ENCODE data around the gene FOXF1. TPM values are rescaled to one million over a fixed set of nuclear protein-coding genes. Genes with fewer than 3 reads are reported as not detected.

FOXF1 gene
- total RNA-seq, 1 donor from 2014 or later: not detected

DNA sequence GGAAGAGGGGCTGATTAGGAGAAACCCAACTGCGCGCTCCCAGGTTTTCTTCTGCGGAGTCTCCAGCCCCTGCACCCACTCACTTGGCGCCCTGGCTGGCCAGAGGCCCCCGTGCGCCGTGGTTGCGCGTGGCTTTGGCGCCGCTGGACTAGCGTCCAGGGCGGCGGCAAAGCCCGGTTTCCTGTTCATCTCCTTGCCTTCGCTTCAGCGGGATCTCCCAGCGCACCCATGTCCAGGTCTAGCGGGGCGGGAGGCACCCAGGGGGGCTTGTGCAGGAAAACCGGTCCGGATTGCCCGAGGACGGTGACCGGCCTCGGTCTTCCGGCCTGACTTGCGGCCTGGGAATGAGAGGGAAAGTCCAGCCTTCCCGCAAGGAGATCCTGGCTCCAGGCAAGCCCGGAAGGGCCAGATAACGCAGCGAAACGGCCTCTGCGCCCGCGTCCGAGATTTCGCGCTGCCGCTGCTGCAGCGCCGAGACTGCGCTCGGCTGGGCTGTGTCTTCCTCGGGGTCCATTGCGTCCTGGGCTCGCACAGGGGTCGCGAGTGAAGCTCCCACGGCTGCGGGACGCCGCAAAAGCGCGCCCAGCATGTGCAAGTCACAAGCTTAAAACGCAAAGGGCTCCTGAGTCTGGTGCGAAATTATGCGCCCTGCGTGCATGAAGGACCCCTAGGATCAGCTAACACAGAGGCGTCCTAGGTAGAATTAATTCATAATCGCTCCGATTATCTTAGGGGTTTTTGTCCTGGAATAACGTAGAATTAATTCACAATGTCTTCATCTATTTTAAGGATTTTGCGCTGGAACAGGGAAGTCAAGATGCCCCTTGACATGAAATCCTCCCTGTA is 5.7 kb downstream of the FOXF1 start:
- intact Hi-C loops (cut with micrococcal nuclease): no loop called here

DNA sequence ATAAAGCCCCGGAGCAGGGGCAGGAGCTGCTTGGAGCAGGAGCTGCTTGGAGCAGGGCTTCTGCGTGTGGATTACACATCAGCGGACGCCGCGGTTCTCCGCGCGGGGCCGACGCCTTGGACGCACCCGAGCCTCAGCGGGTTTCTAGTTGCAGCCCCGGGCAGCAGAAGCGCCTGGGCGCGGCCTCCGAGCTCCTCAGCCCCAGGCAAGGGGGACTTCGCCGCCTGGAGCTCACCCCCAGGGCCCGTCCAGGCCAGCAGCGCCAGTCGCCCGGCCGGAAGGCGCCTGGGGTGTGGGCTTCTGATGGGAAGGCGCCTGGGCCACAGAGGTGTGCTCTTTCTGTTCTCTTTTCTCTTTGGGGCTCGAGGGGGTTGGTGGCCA is 6.3 kb downstream of the FOXF1 start:
- intact Hi-C loops (cut with micrococcal nuclease): loop anchor here (1.0 kb wide), 1 partner anchor 175 kb away; no protein-coding TSS in a partner anchor

DNA sequence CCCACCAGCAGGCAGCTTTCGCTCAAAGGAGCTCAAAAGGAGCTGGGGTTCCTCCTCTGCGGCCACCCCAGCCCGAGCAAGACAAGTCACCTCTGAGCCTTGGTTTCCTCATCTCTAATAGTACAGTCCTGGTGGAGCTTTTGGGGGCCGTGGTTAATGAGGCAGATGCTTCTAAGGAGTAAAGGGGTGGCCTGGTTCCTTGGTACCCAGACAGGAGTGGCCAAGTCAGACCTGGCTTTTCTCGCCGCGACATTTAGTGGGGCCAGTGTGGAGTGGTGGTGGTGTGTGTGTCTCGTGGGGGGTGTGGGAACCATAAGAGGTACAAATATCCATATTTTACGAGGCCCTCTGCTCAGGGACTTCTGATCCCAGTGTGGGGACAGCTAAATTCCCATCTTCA is 6.7 kb downstream of the FOXF1 start:
- intact Hi-C loops (cut with micrococcal nuclease): loop anchor here (1.0 kb wide), 1 partner anchor 176 kb away; no protein-coding TSS in a partner anchor

GRCh38 chr16:86517652-86518258 is 7.4 kb downstream of the FOXF1 start:
- intact Hi-C loops (cut with micrococcal nuclease): loop anchor here (1.0 kb wide), 1 partner anchor 176 kb away; no protein-coding TSS in a partner anchor

- intact Hi-C loops (cut with micrococcal nuclease): no loop called here
These were observed 8.8 kb downstream of the FOXF1 start for GRCh38 chr16:86519007-86519648.

DNA sequence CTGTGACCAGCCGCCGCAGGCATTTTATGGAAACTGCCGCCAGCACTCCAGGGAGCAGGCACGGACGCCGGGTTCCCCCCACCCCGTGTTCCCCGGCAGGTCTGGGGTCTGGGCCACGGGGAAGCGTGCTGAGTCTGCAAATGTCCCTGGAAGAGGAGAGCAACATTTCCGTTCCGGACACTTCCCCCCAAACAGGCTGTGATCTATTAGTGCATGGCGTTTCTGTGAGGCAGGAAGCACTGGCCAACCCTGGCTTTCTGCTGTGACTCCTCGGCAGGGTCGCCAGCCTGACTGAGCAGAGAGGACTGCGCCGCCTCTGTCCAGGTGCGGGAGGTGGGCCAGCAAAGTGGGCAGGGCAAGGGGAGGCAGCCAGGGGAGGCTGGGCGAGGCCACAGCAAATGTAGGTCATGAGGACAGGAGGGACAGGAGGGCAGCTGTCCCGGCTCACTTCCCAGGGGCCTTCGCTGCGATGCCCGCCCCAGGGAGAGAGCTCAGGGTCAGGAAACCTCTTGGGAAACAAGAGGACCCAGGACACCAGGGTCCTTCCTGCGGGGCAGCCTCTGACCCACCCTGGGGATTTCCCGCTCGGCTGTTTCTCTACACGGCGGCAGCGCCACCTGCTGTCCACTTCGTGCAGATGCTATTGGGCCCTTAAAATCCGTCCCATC is 9.5 kb downstream of the FOXF1 start:
- intact Hi-C loops (cut with micrococcal nuclease): loop anchor here (1.0 kb wide), 3 partner anchors 44 to 698 kb away; no protein-coding TSS in a partner anchor

GRCh38 chr16:86520317-86521210 is 10.2 kb downstream of the FOXF1 start:
- intact Hi-C loops (cut with micrococcal nuclease): loop anchor here (1.0 kb wide), 3 partner anchors 43 to 699 kb away; no protein-coding TSS in a partner anchor

- intact Hi-C loops (cut with micrococcal nuclease): no loop called here
These were observed 11.2 kb downstream of the FOXF1 start for GRCh38 chr16:86521236-86522197.

- intact Hi-C loops (cut with micrococcal nuclease): no loop called here
These were observed 12.3 kb downstream of the FOXF1 start for GRCh38 chr16:86522634-86523033.

DNA sequence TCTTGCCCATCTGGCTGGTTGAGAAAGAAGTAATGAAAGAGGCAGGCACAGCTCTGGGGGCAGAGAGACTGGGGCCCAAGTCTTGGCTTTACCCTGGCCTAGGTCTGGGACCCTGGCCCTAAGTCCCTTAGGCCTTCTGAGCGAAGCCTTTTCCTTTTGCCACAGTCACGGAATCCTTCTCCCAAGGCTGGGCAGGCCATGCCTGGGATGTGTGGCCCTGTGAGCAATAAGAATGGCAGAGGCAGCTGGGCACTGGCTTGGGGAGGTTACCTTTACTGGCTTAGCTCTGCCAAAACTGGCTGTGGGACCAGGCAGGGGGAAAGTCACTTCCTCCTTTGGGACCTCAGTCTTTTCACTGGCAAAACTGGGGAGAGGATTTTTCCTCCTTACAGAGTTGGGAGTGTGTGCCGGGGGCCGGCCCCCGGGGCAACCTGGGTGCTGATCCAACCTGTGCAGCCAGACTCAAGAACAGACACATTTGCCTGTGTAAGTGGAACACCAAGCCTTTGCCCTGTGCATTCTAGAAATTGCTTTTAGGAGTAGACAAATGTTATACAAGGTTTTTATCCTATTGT is 12.9 kb downstream of the FOXF1 start:
- intact Hi-C loops (cut with micrococcal nuclease): no loop called here

DNA sequence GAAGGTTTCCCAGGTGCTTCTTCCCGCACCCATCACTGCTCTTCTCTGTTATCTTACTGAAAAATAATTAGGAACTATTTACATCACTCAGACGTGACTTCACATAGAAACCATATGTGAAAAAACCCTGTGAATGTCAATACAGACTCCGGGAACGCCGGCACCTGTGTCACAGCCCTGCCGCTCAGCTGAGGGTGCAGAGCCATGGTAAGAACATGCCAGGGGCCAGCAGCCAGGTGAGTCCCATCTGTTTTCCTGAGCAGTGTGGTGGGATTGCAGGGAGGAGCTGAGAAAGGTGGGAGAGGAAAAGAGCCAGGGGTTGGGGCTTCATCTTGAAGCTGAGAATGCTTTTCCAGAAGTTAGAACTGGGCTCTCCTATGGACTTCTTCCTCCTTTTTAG is 13.7 kb downstream of the FOXF1 start:
- intact Hi-C loops (cut with micrococcal nuclease): no loop called here

DNA sequence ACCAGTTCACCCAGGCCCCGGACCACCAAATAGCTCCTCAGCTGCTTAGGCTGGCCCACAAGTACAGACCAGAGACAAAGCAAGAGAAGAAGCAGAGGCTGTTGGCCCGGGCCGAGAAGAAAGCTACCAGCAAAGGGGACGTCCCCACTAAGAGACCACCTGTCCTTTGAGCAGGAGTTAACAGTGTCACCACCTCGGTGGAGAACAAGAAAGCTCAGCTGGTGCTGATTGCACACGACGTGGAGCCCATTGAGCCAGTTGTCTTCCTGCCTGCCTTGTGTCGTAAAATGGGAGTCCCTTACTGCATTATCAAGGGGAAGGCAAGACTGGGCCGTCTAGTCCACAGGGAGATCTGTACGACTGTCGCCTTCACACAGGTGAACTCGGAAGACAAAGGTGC is 15.4 kb downstream of the FOXF1 start:
- intact Hi-C loops (cut with micrococcal nuclease): no loop called here

DNA sequence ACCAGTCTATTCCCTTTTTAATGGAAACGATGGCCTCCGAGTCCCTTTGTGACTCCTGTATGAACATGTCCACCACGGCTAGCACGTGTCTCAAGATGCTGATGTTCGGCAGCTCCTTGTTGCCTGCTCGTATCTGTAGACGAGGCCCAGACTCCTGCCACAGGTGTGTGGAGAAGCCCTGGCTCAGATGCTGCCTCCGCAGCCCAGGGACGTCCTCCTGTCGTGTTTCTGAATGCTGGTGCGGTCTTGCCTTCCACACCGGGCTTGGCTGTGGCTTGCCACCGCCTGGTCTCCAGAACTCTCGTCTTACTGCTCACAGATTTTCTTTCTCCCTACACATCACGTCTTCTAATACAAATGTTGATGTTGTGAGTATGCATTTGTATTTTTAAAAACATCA is 17.0 kb downstream of the FOXF1 start:
- intact Hi-C loops (cut with micrococcal nuclease): no loop called here

DNA sequence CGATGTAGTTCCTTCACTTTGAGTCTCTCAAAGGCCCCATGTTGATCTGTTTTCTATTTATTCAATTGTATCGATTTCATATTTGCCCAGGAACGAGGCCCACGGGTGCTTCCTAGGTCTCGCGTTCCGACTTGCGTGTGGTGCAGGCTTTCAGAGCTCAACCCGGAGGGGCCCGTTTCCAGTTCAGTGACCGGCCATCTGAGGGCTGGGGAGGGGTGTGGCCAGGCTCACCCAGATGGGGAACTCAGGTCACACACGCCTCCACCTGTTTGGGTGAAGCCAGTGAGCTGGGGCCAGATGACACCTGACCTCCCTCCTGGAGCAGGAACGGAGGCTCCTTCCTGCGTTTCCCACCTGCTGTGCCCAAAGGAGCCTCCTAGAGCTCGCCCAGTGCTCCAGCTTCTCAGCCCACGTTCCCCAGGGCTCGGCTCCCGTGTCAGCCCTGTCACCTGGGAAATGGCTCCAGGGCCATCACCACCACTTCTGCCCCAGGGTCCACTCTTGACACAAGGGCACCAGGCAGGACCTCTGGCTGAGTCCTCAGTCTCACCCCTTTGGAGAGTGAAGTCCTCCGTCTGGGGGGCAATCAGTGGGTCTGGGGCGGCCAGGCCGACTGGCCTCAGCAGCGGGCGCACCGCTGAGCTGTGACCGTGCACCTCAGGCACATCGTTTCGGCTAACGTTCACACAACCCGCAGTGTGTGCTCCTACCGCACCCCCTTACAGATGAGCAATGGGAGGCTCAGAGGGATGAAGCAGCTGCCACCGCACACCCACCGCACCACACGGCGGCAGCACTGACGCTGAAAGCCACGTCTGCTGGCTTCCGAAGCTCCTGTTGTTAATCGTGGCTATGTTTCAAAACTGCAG is 18.0 kb downstream of the FOXF1 start:
- intact Hi-C loops (cut with micrococcal nuclease): no loop called here

- intact Hi-C loops (cut with micrococcal nuclease): no loop called here
These were observed 18.8 kb downstream of the FOXF1 start for GRCh38 chr16:86529160-86529559.

GRCh38 chr16:86530251-86531190 is 20.2 kb downstream of the FOXF1 start:
- intact Hi-C loops (cut with micrococcal nuclease): no loop called here

DNA sequence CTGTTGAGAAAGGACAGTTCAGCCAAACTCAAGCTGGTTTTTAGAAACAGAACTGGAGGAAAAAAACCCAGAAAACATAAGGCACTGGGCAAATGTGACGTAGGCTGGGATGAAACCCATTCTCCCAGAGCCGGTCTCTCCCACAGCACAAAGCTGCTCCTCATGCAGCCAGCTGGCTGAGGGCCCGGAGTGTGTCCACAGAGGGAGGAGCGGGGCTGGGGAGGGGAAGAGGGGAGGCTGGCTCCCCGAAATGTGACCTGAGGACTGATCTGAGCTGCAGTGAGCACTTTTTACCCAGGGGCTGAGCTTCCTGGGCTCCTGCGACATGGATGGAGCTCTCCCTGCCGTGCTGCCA is 20.8 kb downstream of the FOXF1 start:
- intact Hi-C loops (cut with micrococcal nuclease): no loop called here
